Cardiac muscle cell (in vitro differentiated cells and primary cell): ENCODE results near the gene APH1B. TPM values are rescaled to one million over a fixed set of nuclear protein-coding genes. Genes with fewer than 3 reads are reported as not detected.

Experiments
- DNase-seq, 2 donors: peaks; one replicate each; pipeline versions ENCODE4 v3.0.0 to v3.0.0-alpha.2; 2010 to 2017; ENCODE audit warnings: low read depth in 1 of 2, low spot score in 1 of 2
- H3K27ac ChIP-seq: fragments of 200-600 bp; sonication (generic); 2 replicates; pipeline ENCODE4 v1.5.1; 2016
- H3K27me3 ChIP-seq: fragments of 200-600 bp; sonication (generic); 2 replicates; pipeline ENCODE4 v1.6.0; 2016; ENCODE audit warnings: control low read depth
- H3K36me3 ChIP-seq: fragments of 200-600 bp; sonication (generic); 2 replicates; pipeline ENCODE4 v1.5.1; 2016; ENCODE audit warnings: control low read depth
- H3K4me1 ChIP-seq: fragments of 200-600 bp; sonication (generic); 2 replicates; pipeline ENCODE4 v1.8.1; 2017; ENCODE audit warnings: low read depth, mild to moderate bottlenecking, mixed run types
- H3K4me3 ChIP-seq: fragments of 200-600 bp; sonication (generic); 2 replicates; pipeline ENCODE4 v1.5.1; 2016; ENCODE audit warnings: mild to moderate bottlenecking
- H3K9me3 ChIP-seq: fragments of 200-600 bp; sonication (generic); 2 replicates; pipeline ENCODE4 v1.5.1; 2017; ENCODE audit warnings: low read depth, mild to moderate bottlenecking, control low read depth
- CTCF ChIP-seq: IDR thresholded peaks from 2 replicates; pipeline ENCODE4 v1.5.1; 2012; ENCODE audit warnings: low read depth, mild to moderate bottlenecking, low read length
- polyA plus RNA-seq: library from polyadenylated mRNA; unstranded; fragments of >200 nt; fragmentation: Nextera tagmentation; extraction: Ambion mirVana; gene quantifications from 2 replicates; pipeline ENCODE4 v1.2.1, GENCODE V29; 2016
- total RNA-seq: library from RNA; depleted of rRNA; stranded (reverse); fragments of >200 nt; gene quantifications from 2 replicates; pipeline ENCODE4 v1.2.3, GENCODE V29; 2016

Gene APH1B
- total and polyA plus RNA-seq, 2 experiments from 2014 or later: 10.2 to 12.4 TPM

GRCh38 chr15:63353261-63353660 is 75.9 kb downstream of the APH1B start:
- TF ChIP-seq CTCF: no peak
- Histone ChIP-seq H3K36me3 (no peaks in the 10 kb centered on the region), H3K9me3 (no peaks in the 10 kb centered on the region), H3K27me3 (no peaks in the 10 kb centered on the region), H3K4me3 (no peak overlapping the region), H3K4me1 (no peaks in the 10 kb centered on the region), H3K27ac (no peak overlapping the region)
- no peak for DNase-seq

GRCh38 chr15:63353887-63354286 is 76.5 kb downstream of the APH1B start:
- Histone ChIP-seq H3K36me3 (no peaks in the 10 kb centered on the region), H3K4me1 (no peaks in the 10 kb centered on the region), H3K9me3 (no peaks in the 10 kb centered on the region), H3K4me3 (no peak overlapping the region), H3K27me3 (no peaks in the 10 kb centered on the region), H3K27ac (no peak overlapping the region)
- TF ChIP-seq CTCF: no peak
- DNase-seq: no peak

- no peak for DNase-seq
- Histone ChIP-seq H3K4me3 (no peak overlapping the region), H3K27me3 (peaks cover under 1% of the 10 kb centered on the region), H3K4me1 (no peaks in the 10 kb centered on the region), H3K27ac (no peak overlapping the region), H3K36me3 (no peaks in the 10 kb centered on the region), H3K9me3 (no peaks in the 10 kb centered on the region)
- TF ChIP-seq CTCF: no peak
Observed at GRCh38 chr15:63354821-63355650, 77.6 kb downstream of the APH1B start.

DNA sequence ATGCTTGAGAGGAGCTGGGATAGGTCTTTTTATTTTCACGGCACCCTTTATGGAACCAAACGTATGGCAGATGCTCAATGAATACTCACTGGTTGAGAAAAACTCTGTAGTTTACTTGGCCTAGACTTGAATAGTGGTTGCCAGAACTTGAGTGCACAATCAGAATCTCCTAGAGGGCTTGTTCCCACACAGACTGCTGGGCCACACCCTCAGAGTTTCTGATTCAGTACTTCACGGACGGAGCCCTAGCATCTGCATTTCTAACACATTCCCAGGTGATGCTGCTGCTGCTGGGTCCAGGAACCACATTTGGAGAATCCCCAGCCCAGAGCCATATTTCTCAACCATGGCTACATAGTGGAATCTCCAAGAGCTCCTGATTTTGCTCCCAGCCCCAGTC is 79.7 kb downstream of the APH1B start:
- Histone ChIP-seq H3K27me3 (peaks cover 3% of the 10 kb centered on the region), H3K4me1 (no peaks in the 10 kb centered on the region), H3K36me3 (no peaks in the 10 kb centered on the region), H3K4me3 (no peak overlapping the region), H3K27ac (no peak overlapping the region), H3K9me3 (no peaks in the 10 kb centered on the region)
- no peak for DNase-seq
- no peak for TF ChIP-seq CTCF

DNA sequence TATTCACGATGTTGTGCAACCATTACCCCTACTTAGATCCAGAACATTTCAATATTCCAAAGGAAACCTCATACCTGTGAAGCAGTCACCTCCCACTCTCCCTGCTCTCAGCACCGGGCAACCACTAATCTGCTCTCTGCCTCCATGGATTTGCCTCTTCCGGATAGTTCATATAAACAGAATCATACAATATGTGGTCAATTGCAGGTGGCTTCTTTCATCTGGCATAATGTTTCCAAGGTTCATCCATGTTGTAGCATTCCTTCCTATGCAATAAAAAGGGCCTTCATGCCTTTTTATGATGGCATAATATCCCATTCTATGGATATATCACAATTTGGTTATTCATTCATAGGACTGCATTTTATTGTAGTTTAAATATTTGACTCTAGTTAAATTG is 80.3 kb downstream of the APH1B start:
- Histone ChIP-seq H3K4me3 (no peak overlapping the region), H3K9me3 (no peaks in the 10 kb centered on the region), H3K27ac (no peak overlapping the region), H3K27me3 (peaks cover 3% of the 10 kb centered on the region), H3K36me3 (no peaks in the 10 kb centered on the region), H3K4me1 (no peaks in the 10 kb centered on the region)
- no peak for DNase-seq
- no peak for TF ChIP-seq CTCF
